Spleen (tissue), 11 donors: ENCODE measurements around the gene CEP131. TPM values are rescaled to one million over a fixed set of nuclear protein-coding genes. Genes with fewer than 3 reads are reported as not detected.

Experiments used
- DNase-seq: peaks from one replicate; pipeline ENCODE4 v3.0.0-alpha.2; 2020
- H3K27ac ChIP-seq, 8 donors: fragments of 200-600 bp; sonication (generic) in 7 of 8; 1 replicate in 4 of 8; 2 replicates in 4 of 8; pipeline versions ENCODE4 v1.5.0 to v1.8.0; 2016 to 2021; ENCODE audit warnings: inconsistent platforms in 4 of 8, mild to moderate bottlenecking in 4 of 8, moderate library complexity in 1 of 8
- H3K27me3 ChIP-seq, 7 donors: fragments of 200-600 bp; sonication (generic) in 6 of 7; replicated peaks in 1 of 7; 1 replicate in 4 of 7; 2 replicates in 3 of 7; pipeline versions ENCODE4 v1.5.0 to v1.8.0; 2016 to 2021; ENCODE audit warnings: inconsistent platforms in 3 of 7, mild to moderate bottlenecking in 1 of 7
- H3K36me3 ChIP-seq, 6 donors: fragments of 200-600 bp; sonication (generic) in 5 of 6; 1 replicate in 4 of 6; 2 replicates in 2 of 6; pipeline versions ENCODE4 v1.5.0 to v1.8.0; 2016 to 2021; ENCODE audit warnings: inconsistent platforms in 2 of 6
- H3K4me1 ChIP-seq, 6 donors: fragments of 200-600 bp; sonication (generic) in 5 of 6; 1 replicate in 3 of 6; 2 replicates in 3 of 6; pipeline versions ENCODE4 v1.5.0 to v1.8.0; 2016 to 2021; ENCODE audit warnings: inconsistent platforms in 3 of 6
- H3K4me3 ChIP-seq, 8 donors: fragments of 200-600 bp; sonication (generic) in 7 of 8; 1 replicate in 4 of 8; 2 replicates in 4 of 8; pipeline versions ENCODE4 v1.5.0 to v1.8.0; 2016 to 2021; ENCODE audit warnings: inconsistent platforms in 4 of 8, mild to moderate bottlenecking in 4 of 8, moderate library complexity in 2 of 8
- H3K9me3 ChIP-seq, 8 donors: fragments of 200-600 bp; sonication (generic) in 7 of 8; 1 replicate in 4 of 8; 2 replicates in 4 of 8; pipeline versions ENCODE4 v1.5.0 to v1.8.0; 2016 to 2021; ENCODE audit warnings: inconsistent platforms in 4 of 8
- POLR2A ChIP-seq, 3 donors: fragments of 450-650 bp; IDR thresholded peaks; one replicate each; pipeline ENCODE4 v1.5.1; 2017; ENCODE audit warnings: antibody characterized with exemption in 3 of 3, mild to moderate bottlenecking in 1 of 3
- POLR2AphosphoS5 ChIP-seq, 3 donors: sonication (generic); formaldehyde crosslinking; IDR thresholded peaks; one replicate each; pipeline ENCODE4 v1.5.1; 2017; ENCODE audit warnings: antibody characterized with exemption in 3 of 3
- WGBS, 5 donors: extraction: QIAGEN DNeasy Blood & Tissue Kit in 3 of 5; methylation state at CpG; one replicate each; pipeline versions ENCODE4 v1.1.5 to v1.1.7; 2013 to 2018; 5-methylcytosine and 5-hydroxymethylcytosine counted together
- intact Hi-C: fragments of 100-400 bp; cut with DNase I; formaldehyde crosslinking; loops from one replicate; pipeline ENCODE4 v1.15.0; 2023; ENCODE audit warnings: low total_unique reads
- polyA plus RNA-seq, 3 donors: library from polyadenylated mRNA; stranded (reverse); fragments of 200-250 nt; gene quantifications; one replicate each; pipeline ENCODE4 v1.2.1, GENCODE V29; 2013
- total RNA-seq, 7 donors: library from RNA; depleted of rRNA in 3 of 7; stranded (reverse); fragments of >200 nt in 3 of 7; fragmentation: NEBNext Ultra II Directional in 4 of 7; extraction: Animal tissue kit (Norgen Biotek cat#: 25700) in 4 of 7; gene quantifications; one replicate each; pipeline versions ENCODE4 v1.1.0 to v1.2.1, GENCODE V29; 2016 to 2021
- TF ChIP-seq, protein P1 (sequence below), 11 experiments: fragments of 200-600 bp in 7 of 11; fragments of 450-650 bp in 4 of 11; sonication (generic) in 4 of 11; IDR thresholded peaks in 8 of 11; conservative IDR thresholded peaks in 3 of 11; 1 replicate in 7 of 11; 2 replicates in 4 of 11; pipeline versions ENCODE4 v1.4.0 to v1.8.0; 2016 to 2021; ENCODE audit warnings: antibody characterized with exemption in 11 of 11, inconsistent platforms in 4 of 11, mild to moderate bottlenecking in 1 of 11
- donor health status: healthy with polysubstance abuse.
- donor health status: DM: no; HTN: no; CAD: no; lungs with moderate emphysema.
- donor health status: DM: no; HTN: no; CAD: no.
- donor health status: Bipolar disorder and iron deficiency.
- donor health status: healthy.
- donor health status: DM: no; HTN: no; CAD: no.
- donor health status: DM: yes; HTN: yes; CAD: no.

Gene CEP131
- total and polyA plus RNA-seq, 10 donors: 8.5 to 26.7 (median 13.3) TPM

DNA sequence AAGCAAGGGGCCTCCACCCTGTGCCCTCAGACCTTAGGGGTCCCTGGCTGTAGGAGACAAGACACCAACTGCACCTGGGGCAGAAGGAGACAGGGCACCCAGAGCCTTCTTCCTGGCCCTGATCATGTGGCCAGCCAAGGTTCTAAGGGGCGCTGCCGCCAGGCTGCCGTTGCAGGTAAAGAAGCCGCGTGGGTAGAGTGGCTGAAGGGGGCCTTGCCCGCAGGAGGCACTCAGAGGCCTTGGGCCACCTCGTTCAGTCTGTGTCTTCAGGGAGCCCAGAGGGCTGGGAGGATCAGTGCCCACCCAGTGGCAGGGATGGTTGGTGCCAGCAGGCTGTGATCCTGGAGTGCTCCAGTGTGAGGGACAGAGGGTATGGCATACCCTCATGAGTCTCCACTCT lies 55.1 kb downstream of the CEP131 start:
- DNase-seq: no peak
- Histone ChIP-seq H3K27me3 (peaks cover 0 to 49% (median 23%) of the 10 kb centered on the region in 7 donors), H3K4me1 (peaks cover 4 to 34% (median 16%) of the 10 kb centered on the region in 6 donors), H3K4me3 (no peak overlapping the region), H3K36me3 (no peaks in the 10 kb centered on the region), H3K27ac (no peak overlapping the region), H3K9me3 (no peaks in the 10 kb centered on the region)
- TF ChIP-seq, protein P1, sequence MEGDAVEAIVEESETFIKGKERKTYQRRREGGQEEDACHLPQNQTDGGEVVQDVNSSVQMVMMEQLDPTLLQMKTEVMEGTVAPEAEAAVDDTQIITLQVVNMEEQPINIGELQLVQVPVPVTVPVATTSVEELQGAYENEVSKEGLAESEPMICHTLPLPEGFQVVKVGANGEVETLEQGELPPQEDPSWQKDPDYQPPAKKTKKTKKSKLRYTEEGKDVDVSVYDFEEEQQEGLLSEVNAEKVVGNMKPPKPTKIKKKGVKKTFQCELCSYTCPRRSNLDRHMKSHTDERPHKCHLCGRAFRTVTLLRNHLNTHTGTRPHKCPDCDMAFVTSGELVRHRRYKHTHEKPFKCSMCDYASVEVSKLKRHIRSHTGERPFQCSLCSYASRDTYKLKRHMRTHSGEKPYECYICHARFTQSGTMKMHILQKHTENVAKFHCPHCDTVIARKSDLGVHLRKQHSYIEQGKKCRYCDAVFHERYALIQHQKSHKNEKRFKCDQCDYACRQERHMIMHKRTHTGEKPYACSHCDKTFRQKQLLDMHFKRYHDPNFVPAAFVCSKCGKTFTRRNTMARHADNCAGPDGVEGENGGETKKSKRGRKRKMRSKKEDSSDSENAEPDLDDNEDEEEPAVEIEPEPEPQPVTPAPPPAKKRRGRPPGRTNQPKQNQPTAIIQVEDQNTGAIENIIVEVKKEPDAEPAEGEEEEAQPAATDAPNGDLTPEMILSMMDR (IDR thresholded peaks at IDR 0.05 in 8 of 11, conservative IDR thresholded peaks at IDR 0.05 in 3 of 11): no peak
- TF ChIP-seq POLR2AphosphoS5 (IDR thresholded peaks at IDR 0.05) (no peak), POLR2A (IDR thresholded peaks at IDR 0.05) (no peak)
- 86 to 95% (median 94%) methylated on average over 4 to 7 of the region's 7 CpGs for WGBS, 5 donors
- intact Hi-C loops: no loop called here

- no peak for TF ChIP-seq POLR2AphosphoS5 (IDR thresholded peaks at IDR 0.05)
- no peak for TF ChIP-seq POLR2A (IDR thresholded peaks at IDR 0.05)
- TF ChIP-seq, protein P1 (IDR thresholded peaks at IDR 0.05 in 8 of 11, conservative IDR thresholded peaks at IDR 0.05 in 3 of 11): no peak
- no peak overlapping the region for H3K27ac ChIP-seq
- peaks cover 0 to 53% (median 23%) of the 10 kb centered on the region in 7 donors for H3K27me3 ChIP-seq
- no peaks in the 10 kb centered on the region for H3K9me3 ChIP-seq
- H3K36me3 ChIP-seq: no peaks in the 10 kb centered on the region
- DNase-seq: no peak
- peaks cover 4 to 30% (median 15%) of the 10 kb centered on the region in 6 donors for H3K4me1 ChIP-seq
- WGBS, 5 donors: 95 to 100% (median 97%) methylated on average over 4 of the region's 4 CpGs
- H3K4me3 ChIP-seq: no peak overlapping the region
- intact Hi-C loops: no loop called here
Observed at GRCh38 chr17:81167194-81167524, 55.6 kb downstream of the CEP131 start.

DNA sequence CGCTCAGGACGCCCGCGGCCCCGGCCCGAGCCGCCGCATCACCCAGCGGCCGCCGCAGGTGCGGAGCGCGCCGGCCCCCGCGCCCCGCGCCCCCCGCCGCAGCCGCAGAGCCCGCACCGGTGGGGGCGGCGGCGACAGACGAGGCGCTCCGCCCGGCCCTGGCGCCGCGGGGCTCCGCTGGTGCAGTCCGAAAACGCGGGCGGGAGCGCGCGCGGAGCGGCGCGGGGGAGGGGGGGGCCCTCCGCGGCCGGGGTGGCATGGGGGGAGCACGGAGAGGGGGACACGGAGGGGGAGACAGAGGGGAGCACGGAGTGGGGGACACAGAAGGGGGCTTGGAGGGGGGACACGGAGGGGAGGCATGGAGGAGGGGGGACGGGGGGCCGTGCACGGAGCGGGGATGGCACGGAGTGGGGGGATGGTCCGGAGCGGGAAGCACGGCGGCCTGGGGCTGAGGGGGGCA lies 56.7 kb downstream of the CEP131 start, which contains the start of gene AATK:
TSS of gene AATK (minus strand) at position 189 of the 460 bp plus-strand sequence. CDS start 229 bp downstream, outside the sequence.
- peaks cover 0 to 64% (median 23%) of the 10 kb centered on the region in 7 donors for H3K27me3 ChIP-seq
- H3K4me1 ChIP-seq: peaks cover 4 to 32% (median 17%) of the 10 kb centered on the region in 6 donors
- DNase-seq: no peak
- H3K27ac ChIP-seq: no peak within 1 kb of the TSS
- WGBS, 5 donors: 0 to 4% (median 1%) methylated on average over 7 to 59 of the region's 62 CpGs
- H3K36me3 ChIP-seq: no peaks in the 10 kb centered on the region
- no peaks in the 10 kb centered on the region for H3K9me3 ChIP-seq
- TF ChIP-seq POLR2AphosphoS5 (IDR thresholded peaks at IDR 0.05): no peak
- TF ChIP-seq POLR2A (IDR thresholded peaks at IDR 0.05): no peak
- intact Hi-C loops: no loop called here
- H3K4me3 ChIP-seq: peak within 1 kb of the TSS in 7 of 8 donors; percentile 11 to 62 (median 24)

- Histone ChIP-seq H3K27me3 (peaks cover 0 to 70% (median 23%) of the 10 kb centered on the region in 7 donors), H3K4me1 (peaks cover 9 to 39% (median 23%) of the 10 kb centered on the region in 6 donors), H3K27ac (no peak within 1 kb of the TSS), H3K36me3 (no peaks in the 10 kb centered on the region), H3K9me3 (no peaks in the 10 kb centered on the region), H3K4me3 (peak within 1 kb of the TSS in 7 of 8 donors; percentile 11 to 62 (median 24))
- no peak for TF ChIP-seq POLR2AphosphoS5 (IDR thresholded peaks at IDR 0.05)
- TF ChIP-seq, protein P1 (IDR thresholded peaks at IDR 0.05 in 8 of 11, conservative IDR thresholded peaks at IDR 0.05 in 3 of 11): no peak
- no peak for TF ChIP-seq POLR2A (IDR thresholded peaks at IDR 0.05)
- intact Hi-C loops: no loop called here
- peak; percentile 72 for DNase-seq
- 34 to 92% (median 37%) methylated on average over 8 to 46 of the region's 46 CpGs for WGBS, 5 donors
Observed at GRCh38 chr17:81165246-81166032, 57.3 kb downstream of the CEP131 start, which contains the start of gene PVALEF. Gene PVALEF, plus strand, starts transcription at chr17:81165507. Its CDS starts 15,720 bp downstream, at chr17:81181227.
